Activated T-cell treated with anti-CD3 and anti-CD28 coated beads for 48 hours (primary cell): ENCODE measurements around the gene NPAS2.

ENCODE experiments used
- DNase-seq: peaks from one replicate; pipeline ENCODE4 v3.0.0-alpha.2; 2020; ENCODE audit warnings: low read depth

Gene NPAS2

DNA sequence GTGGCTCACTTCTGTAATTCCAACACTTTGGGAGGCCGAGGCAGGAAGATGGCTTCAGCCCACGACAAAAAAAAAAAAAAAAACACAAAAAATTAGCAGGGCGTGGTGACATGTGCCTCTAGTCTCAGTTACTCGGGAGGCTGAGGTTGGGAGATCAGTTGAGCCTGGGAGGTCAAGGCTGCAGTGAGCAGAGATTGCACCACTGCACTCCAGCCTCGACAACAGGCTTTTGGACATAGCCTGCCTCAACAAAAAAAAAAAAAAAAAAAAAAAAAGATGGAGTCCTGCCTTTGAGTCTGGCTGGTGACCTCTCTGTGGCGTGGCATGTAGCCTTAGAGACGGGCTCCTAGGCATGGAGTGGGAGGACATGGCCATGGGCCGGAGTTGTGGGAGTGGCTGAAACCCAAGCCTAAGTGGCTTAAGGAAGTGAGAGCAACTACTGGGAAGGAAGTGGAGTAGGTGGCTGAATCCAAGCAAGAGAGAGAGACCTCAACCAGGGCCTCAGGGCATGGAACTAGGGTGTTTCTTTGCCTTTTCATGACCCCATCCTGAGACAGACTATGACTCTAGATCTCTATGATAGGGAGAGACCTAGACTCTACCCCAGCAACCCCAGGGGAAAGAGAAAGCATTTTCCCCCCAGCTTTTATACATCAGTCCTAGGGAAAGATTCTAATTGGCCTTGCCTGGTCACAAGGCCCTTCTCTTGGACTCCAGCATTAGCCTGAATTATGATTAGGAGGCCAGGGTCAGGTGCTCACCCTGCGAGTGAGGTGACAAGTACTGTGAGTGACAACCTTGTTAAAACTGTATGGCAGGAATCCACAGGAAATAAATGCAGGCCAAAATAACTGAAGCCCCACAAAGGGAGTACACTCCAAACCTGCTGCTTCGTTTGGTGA is 34.2 kb downstream of the NPAS2 start:
- DNase-seq: no peak

DNA sequence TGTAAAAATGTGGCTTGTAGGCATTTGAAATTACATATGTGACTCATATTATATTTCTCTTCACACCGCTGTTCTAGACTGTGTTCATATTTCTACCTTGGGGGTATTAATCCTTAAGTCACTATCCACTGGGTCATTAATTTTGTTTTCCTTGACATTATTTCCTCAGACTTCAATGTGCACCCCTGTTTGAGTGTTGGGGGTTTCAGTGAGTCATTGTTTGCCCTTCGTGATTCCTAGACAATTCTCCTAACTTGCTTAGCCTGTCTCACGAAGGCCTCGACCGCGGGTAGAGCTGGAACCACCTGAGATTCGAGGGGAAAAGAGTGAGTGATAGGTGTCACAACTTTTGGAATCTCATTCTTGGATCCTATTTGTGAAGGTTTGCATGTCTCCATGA is 35.1 kb downstream of the NPAS2 start:
- no peak for DNase-seq

DNA sequence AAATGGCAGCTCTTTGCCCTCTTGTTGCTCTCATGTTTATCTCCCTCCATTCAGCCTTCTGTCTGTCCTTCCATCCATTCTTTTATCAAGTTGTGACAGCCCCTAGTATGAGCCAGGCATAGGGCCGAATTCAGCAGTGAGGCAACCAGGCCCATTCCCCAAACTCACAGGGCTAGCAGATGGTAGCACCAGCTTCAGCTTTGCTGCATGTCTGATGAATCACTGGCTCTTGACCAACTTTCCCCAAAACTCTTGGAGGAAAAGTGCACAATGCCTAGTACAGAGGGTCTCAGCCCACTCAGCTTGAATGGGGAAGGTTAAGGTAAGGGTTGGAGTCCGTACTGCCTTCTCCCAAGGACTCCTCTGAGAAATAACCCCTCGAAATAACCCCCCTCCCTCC is 35.7 kb downstream of the NPAS2 start:
- no peak for DNase-seq

DNA sequence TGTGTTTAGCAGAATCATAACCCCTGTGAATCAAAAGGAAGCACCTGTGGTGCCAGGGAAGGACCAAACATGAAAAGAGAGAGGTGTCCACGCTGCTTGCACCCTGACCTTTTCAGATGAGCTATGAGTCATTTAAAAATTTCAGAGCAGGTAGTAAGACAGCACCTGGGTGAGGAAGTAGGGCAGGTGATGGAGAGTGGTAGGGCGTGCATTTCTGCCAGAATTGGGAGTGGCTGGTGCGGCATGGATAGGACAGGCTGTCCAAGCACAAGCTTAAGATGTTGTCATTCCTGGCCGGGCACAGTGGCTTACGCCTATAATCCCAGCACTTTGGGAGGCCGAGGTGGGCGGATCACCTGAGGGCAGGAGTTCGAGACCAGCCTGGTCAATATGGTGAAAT is 36.8 kb downstream of the NPAS2 start:
- no peak for DNase-seq

DNA sequence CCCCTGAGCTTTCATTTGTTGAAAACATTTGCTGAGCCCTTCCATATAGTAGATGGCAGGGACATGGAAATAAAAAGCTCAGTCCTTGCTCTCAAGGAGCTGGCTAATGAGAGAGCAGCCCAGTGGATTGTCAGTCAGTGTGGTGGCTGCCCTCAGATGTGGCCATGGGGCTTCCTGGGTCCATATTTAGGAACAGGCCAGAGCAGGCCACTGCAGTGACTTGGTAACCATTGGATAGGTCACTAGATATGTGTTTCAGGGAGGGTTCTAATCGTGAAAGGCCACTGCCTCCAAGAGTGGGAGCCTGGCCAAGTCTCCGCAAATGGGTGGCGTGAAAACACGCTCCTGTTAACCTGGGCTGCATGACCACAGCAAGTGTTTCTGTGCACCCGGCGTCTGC is 37.4 kb downstream of the NPAS2 start:
- no peak for DNase-seq

DNA sequence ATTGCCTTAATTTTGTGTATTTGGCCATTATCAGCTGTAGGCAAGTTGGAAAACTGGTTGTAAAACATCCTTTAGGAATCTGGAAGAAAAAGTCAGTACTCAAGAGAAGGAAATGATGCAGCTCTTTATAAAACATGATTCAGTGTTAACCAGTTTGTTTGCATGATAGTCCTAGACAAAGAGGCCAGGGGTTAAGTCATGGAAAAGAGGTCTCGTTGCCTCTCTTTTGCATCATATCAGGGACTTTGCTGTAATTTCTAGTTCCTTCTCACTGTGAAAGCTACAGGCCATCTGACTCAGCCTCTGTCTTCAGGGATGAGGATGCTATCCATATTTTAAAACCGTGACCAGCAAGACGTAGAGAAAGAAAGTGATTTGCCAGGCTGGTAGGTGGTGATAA is 38.0 kb downstream of the NPAS2 start:
- no peak for DNase-seq

DNA sequence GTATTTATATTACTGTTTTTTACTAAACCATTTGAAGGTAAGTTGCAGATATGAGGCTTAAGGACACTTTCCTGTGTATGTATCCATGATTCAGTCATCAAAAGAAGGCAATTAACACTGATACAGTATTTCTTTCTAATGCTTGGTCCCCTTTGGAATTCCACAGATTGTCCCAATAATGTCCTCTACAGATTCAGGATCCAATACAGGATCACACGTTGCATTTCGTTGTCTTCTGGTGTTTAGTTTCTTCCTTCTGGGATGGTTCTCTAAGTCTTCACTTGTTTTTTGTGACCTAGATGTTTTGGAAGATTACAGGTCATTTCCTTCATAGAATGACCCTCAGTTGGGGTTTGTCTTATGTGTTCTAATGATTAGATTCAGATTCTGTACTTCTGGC is 40.0 kb downstream of the NPAS2 start:
- DNase-seq: no peak

DNA sequence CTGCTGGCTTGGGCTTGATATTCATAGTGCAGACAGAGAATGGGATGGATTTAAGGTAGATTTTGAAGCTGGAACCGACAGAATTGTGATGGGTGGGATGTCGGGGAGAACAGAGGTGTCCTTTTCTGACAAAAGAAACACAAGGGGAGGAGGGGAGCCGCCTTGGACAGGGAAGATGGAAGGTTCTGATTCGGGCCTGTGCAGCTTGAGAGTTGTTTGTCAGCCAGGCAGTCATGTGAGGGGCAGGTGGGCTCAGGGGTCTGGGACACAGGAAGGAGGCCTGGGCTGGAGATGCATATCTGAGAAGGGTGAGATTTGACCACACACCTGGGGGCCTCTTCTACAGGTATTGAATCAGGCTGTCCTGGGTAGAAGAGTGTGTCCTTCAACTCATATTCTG is 41.4 kb downstream of the NPAS2 start:
- no peak for DNase-seq

DNA sequence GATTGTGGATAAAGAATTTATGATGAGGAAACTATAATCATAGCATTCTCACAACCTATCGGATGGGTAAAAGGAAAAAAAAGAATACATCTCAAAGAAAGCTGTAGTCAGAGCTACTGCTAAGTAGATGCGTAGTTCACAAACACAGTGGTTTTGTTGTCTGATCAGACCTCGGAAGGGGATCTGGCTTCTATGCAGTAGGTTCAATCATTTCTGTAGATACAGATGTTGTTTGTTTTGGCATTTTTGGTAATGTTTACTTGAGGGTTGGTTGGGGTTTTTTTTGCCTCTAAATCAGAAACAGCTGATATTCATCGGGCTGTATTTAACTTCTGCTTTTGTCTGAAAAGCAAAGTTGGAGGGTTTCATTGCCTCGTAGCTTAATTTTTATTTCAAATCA is 42.1 kb downstream of the NPAS2 start:
- no peak for DNase-seq

DNA sequence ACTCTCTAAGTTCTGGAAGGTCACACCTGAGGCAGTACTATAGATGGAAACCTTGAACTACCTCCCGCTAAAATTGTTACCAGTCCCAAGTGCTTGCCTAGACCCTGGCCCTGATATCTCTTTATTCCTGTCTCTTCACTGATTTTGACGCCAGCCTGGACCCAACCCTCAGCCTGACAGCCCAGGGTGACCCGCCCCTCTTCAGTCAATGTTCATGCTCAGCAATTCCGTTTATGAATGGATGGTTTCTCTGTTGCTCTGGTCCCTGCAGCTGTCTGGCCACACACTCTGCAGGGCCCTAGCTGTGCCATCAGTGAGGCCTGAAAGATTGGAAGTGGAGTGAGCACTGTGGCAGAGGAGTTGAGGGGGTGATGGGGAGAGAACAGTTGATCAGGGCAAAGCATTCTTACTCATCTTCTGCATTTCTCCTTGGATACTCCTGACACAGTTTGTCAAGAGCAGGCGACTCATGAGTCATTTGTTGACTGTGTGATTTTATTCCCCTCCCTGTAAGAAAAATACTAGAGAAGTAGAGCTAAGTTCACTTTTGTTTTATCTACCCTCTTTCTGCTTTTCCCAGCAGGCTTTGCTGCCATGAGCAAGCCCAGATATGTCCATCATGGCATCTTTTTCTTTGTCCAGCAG is 46.0 kb downstream of the NPAS2 start:
- DNase-seq: no peak

DNA sequence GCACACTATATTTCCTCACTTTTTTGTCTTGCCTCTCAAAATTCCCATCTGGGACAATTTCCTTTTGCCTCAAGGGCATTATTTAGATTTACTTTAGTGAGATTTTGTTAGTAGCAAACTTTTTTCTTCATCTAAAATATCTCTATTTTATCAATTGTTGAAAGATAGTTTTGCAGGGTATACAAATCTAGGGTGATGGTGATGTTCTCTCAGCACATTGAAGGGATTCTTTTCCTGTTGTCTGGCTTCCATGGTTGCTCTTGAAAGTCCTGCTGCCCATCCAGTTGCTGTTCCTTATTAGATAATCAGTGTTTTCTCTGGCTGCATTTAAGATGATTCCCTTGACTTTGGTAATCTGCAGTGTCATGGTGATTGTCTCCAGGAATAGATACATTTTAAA is 48.1 kb downstream of the NPAS2 start:
- DNase-seq: no peak

DNA sequence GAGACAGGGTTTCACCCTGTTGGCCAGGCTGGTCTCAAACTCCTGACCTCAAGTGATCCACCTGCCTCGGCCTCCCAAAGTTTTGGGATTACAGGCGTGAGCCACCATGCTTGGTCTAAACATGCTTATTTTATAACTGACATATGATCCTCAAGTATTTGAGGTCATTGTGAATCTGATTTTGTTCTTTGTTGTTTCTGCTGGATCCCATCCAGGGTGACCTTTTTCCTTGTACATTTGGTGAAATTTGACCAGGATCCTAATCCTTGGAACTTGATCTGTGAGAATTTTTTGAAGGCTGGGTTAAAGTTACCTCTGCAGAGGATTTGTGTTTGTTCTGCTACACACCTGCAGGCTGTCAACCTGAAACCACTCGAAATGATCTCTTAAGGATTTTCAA is 49.2 kb downstream of the NPAS2 start:
- no peak for DNase-seq

DNA sequence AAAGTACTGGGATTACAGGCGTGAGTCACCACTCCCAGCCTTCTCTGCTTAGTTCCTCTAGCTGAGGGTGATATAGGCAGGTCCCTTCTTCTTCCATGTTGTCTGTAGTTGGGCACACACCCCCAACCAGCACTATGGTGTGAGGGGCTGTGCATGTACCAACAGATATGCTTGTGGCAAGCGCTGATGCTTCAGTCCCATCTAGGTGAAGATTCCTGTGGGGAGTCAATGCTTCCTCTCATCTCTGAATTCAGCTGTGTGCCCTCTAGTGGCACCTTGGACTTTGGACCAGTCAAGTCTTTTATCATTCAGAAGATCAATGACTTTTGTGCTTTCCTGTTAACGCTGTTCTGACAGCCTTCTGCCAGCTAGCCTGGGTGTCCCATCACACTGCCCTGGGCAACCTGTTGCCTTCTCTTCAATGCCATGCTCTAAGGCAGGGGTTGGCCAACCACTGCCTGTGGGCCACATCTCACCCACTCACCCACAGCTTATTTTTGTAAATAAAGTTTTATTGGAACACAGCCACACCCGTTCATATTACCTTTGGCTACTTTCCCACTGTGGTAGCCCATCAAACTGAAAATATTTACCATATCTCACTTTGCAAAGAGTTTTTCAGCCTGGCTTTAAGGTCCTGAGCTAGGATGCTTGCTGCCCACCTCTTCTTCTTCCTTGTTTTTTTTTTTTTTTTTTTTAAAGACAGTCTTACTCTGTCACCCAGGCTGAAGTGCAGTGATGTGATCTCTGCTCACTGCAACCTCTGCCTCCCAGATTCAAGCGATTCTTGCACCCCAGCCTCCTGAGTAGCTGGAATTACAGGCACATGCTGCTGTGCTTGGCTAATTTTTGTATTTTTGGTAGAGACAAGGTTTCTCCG is 51.0 kb downstream of the NPAS2 start:
- DNase-seq: no peak

DNA sequence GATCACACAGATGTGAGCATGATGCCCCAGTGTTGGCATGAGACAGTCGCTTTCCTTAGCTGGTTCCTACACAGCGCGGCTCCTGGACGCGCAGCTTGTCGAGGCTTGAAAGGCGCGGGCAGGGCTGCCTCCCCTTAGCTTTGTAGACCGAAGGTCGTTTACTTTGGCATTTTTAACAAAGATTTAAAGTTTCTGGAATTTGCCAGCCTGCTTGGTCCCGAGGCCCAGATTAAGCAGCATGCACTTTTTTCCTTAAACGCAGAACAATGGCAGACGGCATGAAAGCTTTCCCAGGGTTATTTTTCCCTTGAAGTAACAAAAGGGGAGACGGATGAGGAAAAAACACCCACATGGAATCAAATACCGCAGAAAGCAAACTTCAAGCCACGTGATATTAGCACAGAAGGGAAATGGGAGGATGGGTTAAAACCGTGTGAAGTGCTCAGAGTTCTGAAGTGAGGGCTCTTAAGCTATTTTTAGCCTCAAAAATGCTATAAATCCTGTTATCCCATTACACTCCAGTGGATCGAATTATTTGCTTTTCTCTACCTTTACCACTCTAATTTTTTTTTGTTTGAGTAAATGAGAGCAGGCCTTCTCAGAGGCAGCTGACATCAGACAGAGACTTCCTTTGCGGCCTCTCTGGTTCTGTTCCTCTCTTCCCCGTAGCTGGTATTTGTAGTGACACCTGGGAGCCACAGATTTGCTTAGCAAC is 55.7 kb downstream of the NPAS2 start:
- no peak for DNase-seq

DNA sequence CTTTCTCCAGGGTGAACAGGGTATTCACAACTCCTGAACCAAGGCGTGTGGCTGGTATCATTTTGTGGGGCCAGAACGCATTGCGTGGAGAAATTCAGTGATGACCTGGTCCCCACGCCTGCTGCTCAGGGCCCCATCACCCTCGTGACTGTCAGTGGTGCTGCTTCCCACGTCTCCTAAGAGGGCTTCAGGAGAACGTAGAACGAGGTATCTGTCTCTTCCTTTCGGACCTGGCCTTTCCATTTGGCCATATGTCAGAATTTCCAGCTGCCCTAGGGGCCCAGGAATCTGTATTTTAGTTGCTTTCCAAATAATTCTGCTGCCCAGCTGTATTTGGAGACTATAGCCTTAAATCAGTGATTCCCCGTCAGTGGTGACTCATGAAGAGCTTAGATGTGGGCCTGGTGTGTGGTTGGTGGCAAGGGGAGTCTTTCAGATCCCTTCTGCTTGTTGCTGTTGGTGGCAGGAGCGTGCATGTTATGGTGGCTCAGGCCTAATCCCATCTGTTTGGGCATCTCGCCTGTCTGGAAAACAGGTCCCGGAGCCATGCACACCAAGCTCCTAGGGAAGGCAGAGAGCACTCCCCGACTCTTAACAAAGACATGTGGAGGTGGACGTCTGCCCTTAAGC is 56.4 kb downstream of the NPAS2 start:
- DNase-seq: no peak

DNA sequence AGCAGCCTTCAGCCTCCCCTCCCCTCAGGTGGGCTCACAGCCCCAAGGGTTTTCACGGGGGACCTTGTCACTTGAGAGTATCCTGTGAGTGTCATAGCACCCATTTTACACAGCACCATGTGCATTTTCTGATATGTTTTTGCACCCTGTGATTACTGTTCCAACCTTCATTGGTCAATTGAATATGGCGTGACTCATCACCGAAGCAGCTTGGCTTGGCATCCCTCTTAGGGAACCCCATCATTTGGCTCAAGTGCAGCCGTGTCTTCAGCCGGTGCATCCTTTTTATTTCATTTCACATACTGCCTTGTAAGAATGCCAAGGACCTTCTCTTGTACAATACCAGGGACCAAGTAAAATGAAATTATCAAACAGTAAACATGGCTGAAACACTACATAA is 57.6 kb downstream of the NPAS2 start:
- no peak for DNase-seq

DNA sequence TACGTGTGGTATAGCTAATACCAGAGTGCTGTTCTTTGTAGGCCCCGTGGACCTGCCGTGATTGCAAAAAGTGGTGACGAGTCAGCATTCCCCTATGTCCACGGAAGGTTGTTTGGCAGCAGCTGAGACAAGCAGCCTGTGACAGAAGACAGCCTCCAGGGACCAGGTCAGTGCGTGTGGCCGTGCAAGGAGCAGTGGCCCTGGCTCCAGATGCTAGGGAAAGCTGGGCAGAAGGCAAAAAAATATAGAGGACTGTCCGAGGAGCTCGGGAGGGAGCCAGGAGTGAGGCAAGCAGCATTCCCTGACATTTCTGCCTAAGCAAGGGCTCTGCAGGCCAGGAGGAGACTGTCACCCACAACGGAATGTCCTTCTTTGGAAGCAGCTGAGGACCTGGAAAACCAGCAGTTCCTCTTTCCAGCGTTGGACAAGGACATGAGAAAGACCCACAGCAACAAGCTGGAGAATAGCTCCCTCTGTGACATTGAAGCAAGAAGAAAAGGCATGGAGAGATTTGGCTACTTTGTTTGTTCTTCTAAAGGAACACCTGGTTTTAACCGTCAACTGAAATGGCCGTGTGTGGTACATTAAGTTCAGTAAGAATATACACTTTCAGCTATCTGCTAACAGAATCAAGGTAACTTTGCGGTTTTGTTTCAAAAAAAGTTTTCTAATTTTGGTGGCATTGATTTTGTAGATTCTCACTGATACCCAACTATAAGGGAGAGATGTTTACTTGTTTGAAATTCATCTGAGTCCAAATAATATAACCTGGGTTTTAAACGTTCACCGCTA is 58.3 kb downstream of the NPAS2 start:
- DNase-seq: no peak

DNA sequence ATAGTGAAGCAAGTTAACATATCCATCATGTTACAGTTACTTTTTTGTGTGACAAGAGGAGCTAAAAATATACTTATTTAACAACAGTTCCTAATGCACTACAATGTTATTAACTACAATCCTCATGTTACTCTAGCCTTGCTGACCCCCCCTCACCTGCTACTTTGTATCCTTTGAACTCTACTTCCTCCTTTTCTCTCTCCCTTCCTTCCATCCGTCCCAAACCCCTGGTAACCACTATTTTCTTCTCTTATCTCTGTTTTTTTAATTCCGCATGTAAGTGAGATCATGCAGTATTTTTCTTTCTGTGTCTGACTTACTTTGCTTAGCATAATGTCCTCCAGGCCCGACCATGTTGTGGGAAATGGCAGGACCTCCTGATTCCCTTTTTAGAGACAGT is 59.4 kb downstream of the NPAS2 start:
- no peak for DNase-seq

DNA sequence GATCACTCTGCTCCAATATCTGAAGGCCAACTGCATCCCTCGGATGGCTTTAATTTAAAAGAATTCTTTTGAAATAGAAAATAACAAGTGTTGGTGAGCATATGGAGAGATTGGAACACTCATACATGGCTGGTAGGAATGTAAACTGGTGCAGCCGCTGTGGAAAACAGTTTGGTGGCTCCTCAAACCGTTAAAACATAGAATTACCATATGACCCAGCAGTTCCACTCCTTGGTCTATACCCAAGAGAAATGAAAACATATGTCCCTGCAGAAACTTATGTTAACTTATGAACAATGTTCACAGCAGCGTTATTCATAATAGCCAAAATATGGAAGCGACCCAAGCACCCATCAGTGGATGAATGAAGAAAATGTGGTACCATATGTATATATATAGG is 60.1 kb downstream of the NPAS2 start:
- DNase-seq: no peak

DNA sequence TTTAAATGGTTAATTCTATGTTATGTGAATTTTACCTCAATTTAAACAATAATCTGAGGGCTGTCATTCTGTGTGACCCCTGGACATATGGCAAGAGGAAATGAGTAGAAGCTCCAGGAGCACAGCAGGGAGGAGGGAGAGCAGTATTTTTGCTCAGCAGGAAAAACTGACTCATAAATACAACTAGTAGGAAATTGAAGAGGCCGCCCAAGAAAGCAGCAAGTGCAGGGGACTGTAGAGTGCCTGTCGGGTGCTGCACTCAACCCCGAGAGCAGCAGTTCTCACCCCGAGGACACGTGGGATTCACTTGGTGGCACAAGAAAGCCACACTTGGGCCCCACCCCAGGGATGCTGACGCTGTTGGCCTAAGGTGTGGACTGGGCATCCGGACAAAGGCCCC is 60.8 kb downstream of the NPAS2 start:
- no peak for DNase-seq
